IPS DF 4.7 (cell line): ENCODE results near the gene CARS2.
"Not testable (repeated sequence)": the region's sequence is repeated elsewhere in the genome, so short reads cannot be mapped to it uniquely, and the experiment has no call there.

ENCODE experiments used
- DNase-seq: peaks from one replicate; pipeline ENCODE4 v3.0.0-alpha.2; 2013; ENCODE audit warnings: low spot score; ENCODE audit errors: extremely low read depth

The CARS2 gene

GRCh38 chr13:110638814-110639806 lies 66.8 kb downstream of the CARS2 start:
- DNase-seq: no peak

- no peak for DNase-seq
These were observed 67.7 kb downstream of the CARS2 start for GRCh38 chr13:110638257-110638656.

GRCh38 chr13:110637747-110638146 lies 68.2 kb downstream of the CARS2 start:
- no peak for DNase-seq

- DNase-seq: no peak
These were observed 68.6 kb downstream of the CARS2 start for GRCh38 chr13:110637275-110637674.

DNA sequence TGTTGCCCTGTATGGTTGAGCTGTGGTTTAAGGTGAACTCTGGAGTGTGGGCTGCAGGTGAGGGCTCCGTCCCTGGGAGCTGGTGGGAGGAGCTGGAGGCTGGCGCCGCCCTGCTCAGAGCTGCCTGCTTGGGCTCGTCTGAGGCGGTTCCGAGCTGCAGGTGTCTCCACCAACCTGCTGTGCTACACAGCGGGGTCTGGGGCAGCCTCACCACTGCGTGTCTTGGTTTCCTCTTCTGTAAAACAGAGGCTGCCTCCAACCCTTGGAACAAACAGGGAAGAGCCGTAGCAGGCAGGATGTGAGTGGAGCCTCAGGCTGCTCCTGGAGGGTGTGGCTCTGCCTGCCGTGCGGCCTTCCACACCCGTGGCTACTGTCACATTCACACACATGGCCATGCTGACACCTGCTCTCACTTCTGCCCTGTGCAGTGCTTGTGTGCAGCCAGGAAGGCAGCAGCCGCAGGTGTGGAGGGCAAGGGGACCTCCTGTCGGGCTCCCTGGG lies 69.2 kb downstream of the CARS2 start:
- no peak for DNase-seq

GRCh38 chr13:110636053-110636475 lies 69.9 kb downstream of the CARS2 start:
- DNase-seq: no peak

- DNase-seq: no peak
These were observed 70.4 kb downstream of the CARS2 start for GRCh38 chr13:110635405-110636002.

- DNase-seq: no peak
These were observed 71.4 kb downstream of the CARS2 start for GRCh38 chr13:110634558-110634957.

DNA sequence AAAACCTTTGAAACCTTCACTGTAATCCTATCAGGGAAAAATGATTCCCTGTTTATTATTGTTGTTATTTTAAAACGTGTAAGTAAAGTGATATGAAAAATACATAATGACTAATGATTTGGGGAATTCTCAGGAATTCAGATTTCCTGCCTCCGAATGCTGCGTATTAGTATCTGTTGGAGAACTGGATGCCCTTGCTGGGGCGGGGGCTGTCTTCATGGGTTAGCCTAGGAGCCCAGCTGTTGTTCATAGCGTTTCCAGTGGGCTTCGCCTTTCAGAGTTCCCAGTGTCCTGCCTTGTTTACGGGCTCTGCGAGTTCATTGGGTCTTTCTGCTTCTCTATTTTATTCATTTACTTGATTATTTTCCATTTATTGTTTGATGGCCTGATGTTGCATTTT lies 72.1 kb downstream of the CARS2 start:
- no peak for DNase-seq

GRCh38 chr13:110632255-110632654 lies 73.7 kb downstream of the CARS2 start:
- DNase-seq: not testable (repeated sequence)

DNA sequence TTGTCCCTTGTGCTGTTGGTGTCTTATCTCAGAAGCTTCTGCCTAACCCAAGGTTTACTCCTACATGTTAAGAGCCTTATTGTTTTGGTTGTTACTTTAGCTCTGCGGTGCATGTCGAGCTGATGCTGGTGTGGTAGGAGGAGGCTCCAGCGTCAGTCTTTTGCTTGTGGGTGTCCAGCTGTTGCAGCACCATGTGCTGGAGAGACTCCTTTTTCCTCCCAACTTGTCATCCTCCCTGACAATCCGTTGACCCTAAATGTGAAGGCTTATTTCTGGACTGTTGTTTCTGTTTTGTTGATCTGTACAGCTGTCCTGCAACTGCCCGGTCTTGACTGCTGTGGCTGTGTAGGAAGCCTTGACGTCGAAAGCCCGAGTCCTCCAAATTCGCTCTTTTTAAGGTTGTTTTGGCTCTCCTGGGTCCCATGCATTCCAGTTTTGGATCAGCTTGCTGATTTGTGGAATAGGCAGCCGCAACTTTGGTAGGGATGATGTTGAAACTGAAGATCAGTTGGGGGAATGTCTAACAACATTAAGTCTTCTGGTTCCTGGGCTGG lies 75.3 kb downstream of the CARS2 start:
- DNase-seq: no peak

- DNase-seq: no peak
These were observed 76.2 kb downstream of the CARS2 start for GRCh38 chr13:110629735-110630134.

- no peak for DNase-seq
These were observed 76.8 kb downstream of the CARS2 start for GRCh38 chr13:110628952-110629701.

DNA sequence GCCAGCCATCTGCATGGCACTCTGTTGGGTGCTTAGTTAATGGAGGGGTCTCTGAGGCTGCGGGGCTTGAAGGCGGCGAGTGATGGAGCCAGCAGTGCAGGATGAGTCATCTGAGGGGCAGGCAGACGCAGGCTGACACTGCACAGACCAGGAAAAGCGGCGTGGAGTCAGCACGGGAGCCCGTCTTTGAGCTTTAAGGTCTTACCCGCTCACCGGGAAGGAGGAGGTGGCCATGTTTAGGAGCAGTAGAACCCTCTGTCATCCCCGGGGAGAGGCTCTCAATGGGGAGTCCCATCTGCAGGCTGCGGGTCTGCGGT lies 77.5 kb downstream of the CARS2 start:
- DNase-seq: no peak

GRCh38 chr13:110627761-110628476 lies 78.0 kb downstream of the CARS2 start:
- DNase-seq: no peak

- DNase-seq: no peak
These were observed 78.6 kb downstream of the CARS2 start for GRCh38 chr13:110627351-110627750.

GRCh38 chr13:110626521-110626920 lies 79.4 kb downstream of the CARS2 start:
- no peak for DNase-seq

GRCh38 chr13:110625771-110626321 lies 80.1 kb downstream of the CARS2 start:
- DNase-seq: no peak

DNA sequence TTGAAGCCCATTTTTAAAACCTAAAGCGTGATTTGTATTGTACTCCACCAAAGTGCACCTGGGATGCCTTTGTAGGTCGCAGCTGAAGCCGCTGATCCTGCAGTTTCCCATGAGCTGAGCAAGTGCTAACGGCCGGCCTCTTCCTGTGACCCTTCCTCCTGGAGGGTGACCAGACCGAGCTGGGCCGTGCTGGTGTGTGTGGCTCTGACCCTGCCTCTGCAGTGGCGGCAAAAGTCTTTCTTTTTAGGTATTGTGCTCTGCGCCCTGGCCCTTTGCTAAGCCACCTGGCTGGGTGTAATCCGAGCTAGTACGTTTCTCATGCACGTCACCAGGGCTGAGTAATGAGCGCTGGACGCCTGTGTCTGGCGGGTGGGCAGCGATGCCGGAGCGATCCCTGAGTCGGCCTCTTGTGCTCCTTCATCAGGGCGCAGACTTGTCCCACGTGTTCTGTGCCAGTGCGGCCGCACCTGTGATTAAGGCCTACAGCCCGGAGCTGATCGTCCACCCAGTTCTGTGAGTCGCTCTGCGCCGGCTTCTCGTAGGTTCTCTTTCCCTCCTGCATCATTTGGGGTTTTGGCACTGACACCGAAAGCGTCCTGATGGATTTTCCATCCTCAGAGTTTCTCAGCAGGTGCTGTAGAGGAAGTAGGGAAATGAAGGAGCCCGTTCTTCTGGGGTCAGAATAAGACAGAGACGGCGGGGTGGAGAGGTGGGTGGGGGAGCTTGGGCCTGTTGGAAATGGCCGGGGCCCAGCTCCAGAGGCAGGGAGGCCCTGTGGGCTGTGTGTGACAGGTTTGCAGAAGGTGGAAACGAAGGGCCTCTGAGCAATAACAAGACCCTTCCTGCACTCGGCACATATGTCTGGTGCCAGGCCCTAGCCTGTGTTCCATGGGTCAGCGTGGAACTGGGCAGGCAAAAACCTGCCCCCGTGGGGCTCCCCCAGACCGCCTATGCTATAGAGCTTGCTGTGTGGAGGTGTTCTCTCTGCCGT lies 80.9 kb downstream of the CARS2 start:
- DNase-seq: no peak
